MCF 10A (cell line): ENCODE data around the gene CFAP299. TPM values are rescaled to one million over a fixed set of nuclear protein-coding genes. Genes with fewer than 3 reads are reported as not detected.

Source experiments
- BruUV-seq: library from RNA; stranded (reverse); fragments of 400-500 nt; replicated peaks from 2 replicates; lab custom pipeline; 2021; lab: Mats Ljungman, UMichigan
- CTCF ChIA-PET: fragments of 300-600 bp; sonication (Branson Sonifier 250); formaldehyde crosslinking; extraction: SDS; loops from one replicate; lab custom pipeline; 2021; ENCODE audit warnings: antibody characterized with exemption, inconsistent platforms; lab: Yijun Ruan, JAX
- POLR2A ChIA-PET: fragments of 300-600, 350-650 bp; sonication (Branson Sonifier 250); formaldehyde crosslinking; extraction: SDS; loops from one replicate; lab custom pipeline; 2020; ENCODE audit warnings: antibody characterized with exemption, inconsistent platforms; lab: Yijun Ruan, JAX
- DNase-seq: peaks from one replicate; pipeline ENCODE4 v3.0.0-alpha.2; 2018; ENCODE audit not compliant: unreplicated experiment
- H3K27ac Mint-ChIP-seq: one replicate; pipeline ENCODE4 v1.8.0; 2022; ENCODE audit warnings: mild to moderate bottlenecking, low read depth, mixed read lengths; ENCODE audit not compliant: unreplicated experiment
- H3K27me3 Mint-ChIP-seq: one replicate; pipeline ENCODE4 v1.8.0; 2022; ENCODE audit warnings: mixed read lengths; ENCODE audit not compliant: insufficient read depth, unreplicated experiment
- H3K36me3 Mint-ChIP-seq: one replicate; pipeline ENCODE4 v1.8.0; 2022; ENCODE audit warnings: mild to moderate bottlenecking, moderate library complexity, mixed read lengths; ENCODE audit not compliant: insufficient read depth, unreplicated experiment
- H3K4me1 Mint-ChIP-seq: one replicate; pipeline ENCODE4 v1.8.0; 2022; ENCODE audit warnings: mixed read lengths; ENCODE audit not compliant: insufficient read depth, unreplicated experiment
- H3K4me3 Mint-ChIP-seq: one replicate; pipeline ENCODE4 v1.8.0; 2022; ENCODE audit warnings: mild to moderate bottlenecking, moderate library complexity, mixed read lengths; ENCODE audit not compliant: unreplicated experiment
- H3K9me3 Mint-ChIP-seq: one replicate; pipeline ENCODE4 v1.8.0; 2022; ENCODE audit warnings: mixed read lengths; ENCODE audit not compliant: unreplicated experiment
- CTCF ChIP-seq: fragments of 200-600 bp; IDR thresholded peaks from one replicate; pipeline ENCODE4 v1.8.0; 2022; ENCODE audit warnings: antibody characterized with exemption, mild to moderate bottlenecking; ENCODE audit not compliant: unreplicated experiment
- intact Hi-C: fragments of 100-400 bp; cut with micrococcal nuclease; formaldehyde crosslinking; loops from 2 replicates; pipeline ENCODE4 v1.14.1; 2022
- total RNA-seq: library from RNA; stranded (reverse); gene quantifications from 2 replicates; pipeline ENCODE4 v1.2.3, GENCODE V29; 2022

Gene CFAP299
- total RNA-seq, 1 experiment from 2014 or later, result 0.33 TPM

GRCh38 chr4:80295336-80295735 is 40.2 kb upstream of the CFAP299 start:
- Mint-ChIP-seq H3K36me3 (no peaks in the 10 kb centered on the region), H3K27ac (no peak overlapping the region), H3K27me3 (no peaks in the 10 kb centered on the region), H3K9me3 (no peaks in the 10 kb centered on the region), H3K4me3 (no peak overlapping the region), H3K4me1 (no peaks in the 10 kb centered on the region)
- ChIA-PET CTCF (interaction anchor here (1.3 kb wide), 1 partner anchor 12 kb away, joined by 3 read pairs; no protein-coding TSS in a partner anchor), POLR2A (no interaction called here)
- no peak for DNase-seq
- intact Hi-C loops, result no loop called here
- TF ChIP-seq CTCF, result no peak
- no TSS peak for BruUV-seq

GRCh38 chr4:80295826-80296225 is 39.7 kb upstream of the CFAP299 start:
- H3K36me3 Mint-ChIP-seq, result no peaks in the 10 kb centered on the region
- intact Hi-C loops, result no loop called here
- TF ChIP-seq CTCF, result no peak
- POLR2A ChIA-PET, result interaction anchor here (0.6 kb wide), 1 partner anchor 1356 kb away, joined by 4 read pairs; no protein-coding TSS in a partner anchor
- no TSS peak for BruUV-seq
- no peaks in the 10 kb centered on the region for H3K27me3 Mint-ChIP-seq
- H3K9me3 Mint-ChIP-seq, result no peaks in the 10 kb centered on the region
- no peaks in the 10 kb centered on the region for H3K4me1 Mint-ChIP-seq
- CTCF ChIA-PET, result interaction anchor here (0.6 kb wide), 1 partner anchor 16 kb away, joined by 4 read pairs; no protein-coding TSS in a partner anchor
- H3K27ac Mint-ChIP-seq, result no peak overlapping the region
- no peak for DNase-seq
- no peak overlapping the region for H3K4me3 Mint-ChIP-seq

- intact Hi-C loops, result no loop called here
- no peak overlapping the region for H3K27ac Mint-ChIP-seq
- ChIA-PET POLR2A (interaction anchor here (0.5 kb wide), 1 partner anchor 1589 kb away, joined by 3 read pairs; no protein-coding TSS in a partner anchor), CTCF (interaction anchor here (0.6 kb wide), 1 partner anchor 13 kb away, joined by 4 read pairs; no protein-coding TSS in a partner anchor)
- peaks cover 6% of the 10 kb centered on the region for H3K36me3 Mint-ChIP-seq
- no peak overlapping the region for H3K4me3 Mint-ChIP-seq
- BruUV-seq, result no TSS peak
- H3K27me3 Mint-ChIP-seq, result no peaks in the 10 kb centered on the region
- H3K9me3 Mint-ChIP-seq, result no peaks in the 10 kb centered on the region
- DNase-seq, result no peak
- TF ChIP-seq CTCF, result no peak
- H3K4me1 Mint-ChIP-seq, result peaks cover 15% of the 10 kb centered on the region
These were observed 33.6 kb upstream of the CFAP299 start for GRCh38 chr4:80301884-80302283.

GRCh38 chr4:80302616-80303223 is 32.8 kb upstream of the CFAP299 start:
- H3K4me3 Mint-ChIP-seq, result no peak overlapping the region
- no TSS peak for BruUV-seq
- CTCF ChIA-PET, result interaction anchor here (0.6 to 1.1 kb wide), 2 partner anchors 218 to 1242 kb away, joined by 3 read pairs; no protein-coding TSS in a partner anchor

More at GRCh38 chr4:80302616-80303223, 32.8 kb upstream of the CFAP299 start:
- intact Hi-C loops, result no loop called here
- POLR2A ChIA-PET, result no interaction called here
- Mint-ChIP-seq H3K9me3 (no peaks in the 10 kb centered on the region), H3K36me3 (peaks cover 6% of the 10 kb centered on the region), H3K27ac (no peak overlapping the region), H3K4me1 (peaks cover 22% of the 10 kb centered on the region), H3K27me3 (no peaks in the 10 kb centered on the region)
- TF ChIP-seq CTCF, result no peak
- no peak for DNase-seq
